ENCODE data around the gene SLC25A19. TPM values are rescaled to one million over a fixed set of nuclear protein-coding genes. Genes with fewer than 3 reads are reported as not detected.

SLC25A19 gene
- total RNA-seq (2021; fragmentation: NEBNext Ultra II Directional; extraction: Animal tissue kit (Norgen Biotek cat#: 25700)) = 28.6 and 33.3 TPM in 2 replicates
- 32.6 and 34.2 TPM in 2 replicates for polyA plus RNA-seq (2011; rRNA removed)
- polyA plus RNA-seq (2011; cell fraction: cytosol; rRNA removed) = 28.9 TPM
- polyA plus RNA-seq (2011; cell fraction: nucleus; rRNA removed) = 28.4 TPM
- 18.5 to 29.1 TPM (median 25.6 TPM) in 4 replicates for polyA plus RNA-seq (2012, experiment 1 of 2)
- polyA plus RNA-seq (2012, experiment 2 of 2) = 29.7 TPM
- polyA plus RNA-seq (2013, experiment 1 of 2) = 26.5 TPM
- 25.1 TPM for polyA plus RNA-seq (2013, experiment 2 of 2)
- polyA minus RNA-seq (2011; rRNA and poly(A)+ RNA removed) = 19.6 and 21.1 TPM in 2 replicates
- polyA minus RNA-seq (2011; cell fraction: cytosol; rRNA and poly(A)+ RNA removed) = 10.9 TPM
- 18.0 TPM for polyA minus RNA-seq (2011; cell fraction: nucleus; rRNA and poly(A)+ RNA removed)
- long read RNA-seq, experiment 1, transcript SLC25A19-210 (8 exons, 1,554 nt) = major isoform, 7 of 30 reads
- long read RNA-seq, experiment 1, partial matches to known transcripts = 6 of 30 reads
- long read RNA-seq, experiment 1, other reads (novel, unspliced or antisense) = 11 of 30 reads
- long read RNA-seq, experiment 2, transcript SLC25A19-210 (8 exons, 1,554 nt) = major isoform, 19 of 50 reads
- long read RNA-seq, experiment 2, transcript SLC25A19-205 (7 exons, 1,496 nt) = minor isoform, 14 of 50 reads
- long read RNA-seq, experiment 2, partial matches to known transcripts = 2 of 50 reads
- long read RNA-seq, experiment 2, other reads (novel, unspliced or antisense) = 13 of 50 reads

DNA sequence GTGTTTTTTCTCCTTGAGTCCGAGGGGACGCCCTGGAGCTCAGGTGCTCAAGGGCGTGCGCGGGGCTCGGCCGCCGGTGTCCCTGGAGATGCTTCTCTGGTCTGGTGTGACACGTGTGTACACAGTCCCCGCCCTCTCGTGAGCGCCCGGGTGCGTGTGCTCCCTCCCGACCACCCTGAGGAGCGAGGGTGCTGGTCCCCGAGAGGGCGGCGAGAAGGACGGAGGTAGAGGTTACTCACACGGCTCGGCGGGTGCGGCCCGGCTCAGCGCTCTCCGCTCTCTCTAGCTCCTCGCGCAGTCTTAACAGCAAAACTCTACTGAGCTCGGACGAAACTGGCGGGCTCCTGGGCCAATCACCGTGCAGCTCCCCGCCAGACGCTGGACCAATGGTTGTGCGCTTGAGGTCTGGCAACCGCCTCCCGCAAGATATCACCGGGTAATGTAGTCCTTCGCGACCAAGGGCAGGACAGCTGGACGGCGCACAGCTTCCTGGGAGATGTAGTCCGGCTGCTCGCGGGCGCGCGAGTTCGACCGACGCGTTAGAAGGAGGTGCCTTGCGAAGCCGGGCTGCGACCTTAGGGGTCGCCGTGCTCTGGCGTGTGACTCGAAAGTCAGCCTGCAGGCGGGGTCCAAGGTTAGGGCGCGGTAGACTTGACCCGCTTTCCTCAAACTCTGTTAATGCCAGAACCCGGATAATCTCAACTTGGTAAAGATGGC, at the start of gene SLC25A19:
SLC25A19 (minus strand) TSS at position 319 of the 717 bp plus-strand sequence. CDS start 2,669 bp downstream, outside the sequence.
- Histone ChIP-seq H2BK5ac (ENCODE audit: low read depth, low read length) (0 out of 2 replicates have a peak within 1 kb of the TSS, but pooled peaks have one; percentile 49), H2BK120ac (replicated peaks; ENCODE audit: low read depth, low read length) (no peak within 1 kb of the TSS), H3K18ac (ENCODE audit: extremely low read depth, low read length) (peak within 1 kb of the TSS; percentile 26; the same call in 1 of the 2 replicates), H3K23ac (ENCODE audit: insufficient read length) (no peak within 1 kb of the TSS), H3K36me3 (ENCODE audit: control insufficient read depth in 2 of 4, insufficient read depth in 4 of 4, low read length in 3 of 4) (peaks cover 3 to 7% (median 5%) of the 10 kb centered on the region in 4 experiments; a peak in 3 of 8 replicates), H3K79me2 (ENCODE audit: control insufficient read depth in 1 of 2, insufficient read depth in 2 of 2, low read length in 2 of 2) (0 out of 4 replicates have a peak, but pooled peaks cover 0 to 2% of the 10 kb centered on the region in 2 experiments), H3K4me1 (replicated peaks in 1 of 4; ENCODE audit: control insufficient read depth in 3 of 4, insufficient read depth in 4 of 4, low read length in 3 of 4) (no peaks in the 10 kb centered on the region; a peak in 3 of 7 replicates), H4K8ac (ENCODE audit: extremely low read depth, insufficient read depth, low read length) (0 out of 2 replicates have a peak within 1 kb of the TSS, but pooled peaks have one; percentile 92), H3K14ac (ENCODE audit: insufficient read length) (no peak within 1 kb of the TSS), H4K20me1 (replicated peaks in 1 of 2; ENCODE audit: control insufficient read depth in 1 of 2, insufficient read depth in 2 of 2, low read length in 2 of 2) (peaks cover 0 to 3% of the 10 kb centered on the region in 2 experiments), H2BK12ac (ENCODE audit: low read depth, low read length) (no peak within 1 kb of the TSS), H3K9ac (replicated peaks in 1 of 4; ENCODE audit: extremely low read depth in 1 of 4, low read depth in 3 of 4, low read length in 3 of 4) (peak within 1 kb of the TSS; percentile 58 to 73 (median 62)), H3K4me3 (ENCODE audit: extremely low read depth in 1 of 4, insufficient read depth in 2 of 4, low read depth in 3 of 4, low read length in 4 of 4) (peak within 1 kb of the TSS; percentile 77 to 94 (median 82)), H3K4me2 (ENCODE audit: insufficient read depth in 1 of 2, low read depth in 2 of 2, low read length in 2 of 2) (peak within 1 kb of the TSS; percentile 64 to 80), H4K5ac (ENCODE audit: insufficient read length, low read depth, low read length) (peak within 1 kb of the TSS; percentile 37), H3K27me3 (replicated peaks in 1 of 4; ENCODE audit: control insufficient read depth in 3 of 4, extremely low read depth in 1 of 4, insufficient read depth in 3 of 4, low read length in 3 of 4) (no peaks in the 10 kb centered on the region; a peak in 2 of 7 replicates), H2BK20ac (ENCODE audit: low read length) (no peak within 1 kb of the TSS), H3K4ac (replicated peaks; ENCODE audit: insufficient read length, low read depth, low read length) (peak within 1 kb of the TSS; percentile 72), H2BK15ac (ENCODE audit: low read length) (no peak within 1 kb of the TSS), H3K27ac (ENCODE audit: low read depth, low read length) (no peak within 1 kb of the TSS), H3K56ac (replicated peaks; ENCODE audit: insufficient read length, low read depth, low read length) (no peak within 1 kb of the TSS), H3K9me3 (ENCODE audit: insufficient read depth in 2 of 2, low read depth in 1 of 2, low read length in 1 of 2) (no peaks in the 10 kb centered on the region), H3K23me2 (ENCODE audit: low read depth, low read length) (peaks cover 4% of the 10 kb centered on the region; the same call in 1 of the 2 replicates), H3K79me1 (ENCODE audit: low read depth, low read length) (no peaks in the 10 kb centered on the region; the same call in 1 of the 2 replicates), H2AFZ (ENCODE audit: low read length) (peak within 1 kb of the TSS; percentile 91), H4K91ac (replicated peaks; ENCODE audit: insufficient read length, low read length) (no peak within 1 kb of the TSS), H2AK5ac (ENCODE audit: low read depth, low read length) (no peak within 1 kb of the TSS)
- CTCF ChIA-PET (ENCODE audit: partially characterized antibody) = interaction anchor here (0.5 to 1.8 kb wide), 32 partner anchors 9 to 227 kb away, joined by 3 to 16 read pairs (median 4); partner anchors contain the start of genes GGA3, MIF4GD, MRPS7 and TSEN54
- FAIRE-seq (peak; percentile 7), DNase-seq (ENCODE audit: low read depth in 1 of 2, low spot score in 2 of 2) (peak; percentile 94 to 98)
- POLR2A ChIA-PET (ENCODE audit: partially characterized antibody) = interaction anchor here (0.6 to 2.4 kb wide), 14 partner anchors 9 to 135 kb away, joined by 3 to 12 read pairs (median 4); partner anchors contain the start of genes GGA3, JPT1, MIF4GD and MRPS7
- 1% methylated on average over 64 of the region's 65 CpGs; no CpG with 5 or more reads in 1 of the 2 experiments for WGBS, 2 experiments (ENCODE audit: extremely low coverage in 1 of 2, insufficient coverage in 1 of 2, insufficient read length in 1 of 2, insufficient replicate concordance in 2 of 2, low coverage in 1 of 2, low lambda C conversion rate in 2 of 2, missing lambda C conversion rate in 1 of 2)
- TF ChIP-seq GABPA (IDR thresholded peaks at IDR 0.05; ENCODE audit: borderline replicate concordance, insufficient read depth, low read length) = no peak; the same call in 1 of the 2 replicates
- peak in 1 of 2 experiments; percentile 83; a peak in 2 of 3 replicates for TF ChIP-seq POLR2A (IDR thresholded peaks at IDR 0.05; ENCODE audit: control extremely low read depth in 1 of 2, low read depth in 2 of 2, low read length in 2 of 2)
- no peak for TF ChIP-seq FOSL1 (IDR thresholded peaks at IDR 0.05; ENCODE audit: insufficient read depth, low read depth, low read length)
- no peak for TF ChIP-seq CBX8 (IDR thresholded peaks at IDR 0.05; ENCODE audit: borderline replicate concordance, low read depth, low read length)
- no peak for TF ChIP-seq BCL11A (IDR thresholded peaks at IDR 0.05; ENCODE audit: low read depth in 2 of 2, low read length in 2 of 2)
- no peak for TF ChIP-seq RFX5 (IDR thresholded peaks at IDR 0.05; ENCODE audit: borderline replicate concordance, low read depth, low read length)
- no peak for TF ChIP-seq SUZ12 (IDR thresholded peaks at IDR 0.05; ENCODE audit: low read length)
- TF ChIP-seq KDM1A (IDR thresholded peaks at IDR 0.05; ENCODE audit: borderline replicate concordance, low read length) = no peak
